ENCODE measurements around the gene KCNC1. TPM values are rescaled to one million over a fixed set of nuclear protein-coding genes. Genes with fewer than 3 reads are reported as not detected.

Gene KCNC1
- total and polyA plus RNA-seq, 9 of the 15 experiments (the other 6 are each of a cell fraction or from before 2014, with no cell fraction given), result 0.05 to 0.08 TPM; not detected in 7

DNA sequence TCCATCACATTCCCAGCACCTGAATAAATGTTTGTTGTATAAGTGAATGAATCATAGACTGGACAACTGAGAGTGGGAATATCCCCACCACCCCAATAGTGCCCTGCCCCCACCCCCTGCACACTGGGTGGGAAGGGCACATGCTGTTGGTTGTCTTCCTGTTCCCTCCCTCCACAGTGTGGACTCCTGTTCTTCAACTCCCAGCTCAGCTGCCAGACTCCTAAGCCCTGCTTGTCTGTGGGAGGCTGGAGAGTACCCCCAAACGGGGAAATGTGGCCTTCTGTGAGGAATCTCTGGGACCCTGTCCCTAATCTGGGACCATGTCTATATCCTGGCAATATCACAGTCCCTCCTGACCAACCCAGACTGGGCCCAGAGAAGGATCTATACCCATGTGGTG, 20.7 kb upstream of the KCNC1 start:
- Histone ChIP-seq H3K27ac (ENCODE audit: extremely low read depth, low read depth, low read length) (no peak overlapping the region), H3K4me2 (ENCODE audit: insufficient read depth, low read length) (no peak overlapping the region), H3K27me3 (ENCODE audit: control insufficient read depth in 2 of 2, insufficient read depth in 2 of 2, low read length in 2 of 2) (peaks cover 8 to 43% of the 10 kb centered on the region in 2 experiments), H3K9me3 (replicated peaks; ENCODE audit: control insufficient read depth, insufficient read depth, low read depth, low read length) (no peaks in the 10 kb centered on the region), H3K9ac (ENCODE audit: insufficient read depth in 1 of 2, low read depth in 2 of 2, low read length in 2 of 2) (no peak overlapping the region), H3K36me3 (ENCODE audit: control insufficient read depth, insufficient read depth, low read length) (no peaks in the 10 kb centered on the region), H3K79me2 (ENCODE audit: control insufficient read depth, insufficient read depth, low read length) (no peaks in the 10 kb centered on the region), H3K4me1 (replicated peaks in 1 of 2; ENCODE audit: control insufficient read depth in 2 of 2, insufficient read depth in 2 of 2, low read length in 2 of 2) (no peaks in the 10 kb centered on the region), H4K20me1 (replicated peaks; ENCODE audit: control insufficient read depth, insufficient read depth, low read length) (peaks cover 13% of the 10 kb centered on the region; the same call in 1 of the 2 replicates), H2AFZ (ENCODE audit: low read depth, low read length) (no peak overlapping the region), H3K4me3 (no peak overlapping the region), H3K9me1 (ENCODE audit: control insufficient read depth, insufficient read depth, low read length) (no peaks in the 10 kb centered on the region)
- ATAC-seq (no peak), DNase-seq (ENCODE audit: extremely low read depth in 1 of 4, low spot score in 3 of 4) (no peak), FAIRE-seq (no peak)
- WGBS (ENCODE audit: insufficient coverage, low coverage, missing lambda C conversion rate), result 0% methylated on average over 1 of the region's 1 CpG
- ChIA-PET CTCF (ENCODE audit: low intra/inter-chr PET ratio) (no interaction called here), POLR2A (no interaction called here)
- in situ Hi-C loops (cut with MboI), result no loop called here
- intact Hi-C loops (cut with micrococcal nuclease), result no loop called here
- TF ChIP-seq ZZZ3 (IDR thresholded peaks at IDR 0.05) (no peak), MTA3 (IDR thresholded peaks at IDR 0.05; ENCODE audit: borderline replicate concordance) (no peak), CHD2 (IDR thresholded peaks at IDR 0.05; ENCODE audit: low read depth, low read length) (no peak), ZNF830 (CRISPR knock-in tag; IDR thresholded peaks at IDR 0.05) (no peak), CEBPG (CRISPR knock-in tag; IDR thresholded peaks at IDR 0.05) (no peak), CEBPG (tag; conservative IDR thresholded peaks at IDR 0.05 in 1 of 2, IDR thresholded peaks at IDR 0.05 in 1 of 2) (no peak), ZNF282 (CRISPR knock-in tag; IDR thresholded peaks at IDR 0.05) (no peak), HNRNPH1 (optimal IDR thresholded peaks at IDR 0.05; ENCODE audit: low read depth, low read length) (no peak), HLTF (IDR thresholded peaks at IDR 0.05) (no peak), RBBP5 (IDR thresholded peaks at IDR 0.05; ENCODE audit: borderline replicate concordance, insufficient read depth, low read length, poor library complexity, severe bottlenecking) (no peak), ZBED1 (IDR thresholded peaks at IDR 0.05) (no peak), FOXP1 (CRISPR knock-in tag; IDR thresholded peaks at IDR 0.05) (no peak), PYGO2 (tag; IDR thresholded peaks at IDR 0.05) (no peak), ATF4 (CRISPR knock-in tag; IDR thresholded peaks at IDR 0.05) (no peak), GMEB1 (CRISPR knock-in tag; IDR thresholded peaks at IDR 0.05) (no peak)
- BruUV-seq (replicated peaks), result no TSS peak

Data from K562 (cell line).